LNCAP (cell line): ENCODE data around the gene PTPRK.

ENCODE experiments used
- TF ChIP-seq, protein P1 (sequence below): fragments of 450-650 bp; IDR thresholded peaks from 2 replicates; pipeline ENCODE4 v1.5.1; 2017; ENCODE audit warnings: mild to moderate bottlenecking

Gene PTPRK

DNA sequence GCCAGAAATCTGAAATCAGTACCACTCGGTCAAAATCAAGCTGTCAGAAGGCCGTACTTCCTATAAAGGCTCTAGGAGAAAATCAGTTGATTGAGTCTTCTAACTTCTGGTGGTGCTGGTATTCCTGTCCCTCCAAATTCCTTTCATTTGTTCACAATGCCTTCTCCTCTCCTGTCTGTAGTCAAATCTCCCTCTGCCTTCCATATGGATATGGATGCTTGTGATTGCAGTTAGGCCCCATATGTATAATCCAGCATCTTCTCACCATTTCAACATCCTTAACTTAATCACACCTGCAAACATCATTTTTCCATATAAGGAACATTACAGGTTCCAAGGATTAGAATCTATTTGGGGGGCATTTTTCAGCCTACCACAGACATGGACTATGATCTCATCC lies 331.7 kb downstream of the PTPRK start:
- TF ChIP-seq, protein P1, sequence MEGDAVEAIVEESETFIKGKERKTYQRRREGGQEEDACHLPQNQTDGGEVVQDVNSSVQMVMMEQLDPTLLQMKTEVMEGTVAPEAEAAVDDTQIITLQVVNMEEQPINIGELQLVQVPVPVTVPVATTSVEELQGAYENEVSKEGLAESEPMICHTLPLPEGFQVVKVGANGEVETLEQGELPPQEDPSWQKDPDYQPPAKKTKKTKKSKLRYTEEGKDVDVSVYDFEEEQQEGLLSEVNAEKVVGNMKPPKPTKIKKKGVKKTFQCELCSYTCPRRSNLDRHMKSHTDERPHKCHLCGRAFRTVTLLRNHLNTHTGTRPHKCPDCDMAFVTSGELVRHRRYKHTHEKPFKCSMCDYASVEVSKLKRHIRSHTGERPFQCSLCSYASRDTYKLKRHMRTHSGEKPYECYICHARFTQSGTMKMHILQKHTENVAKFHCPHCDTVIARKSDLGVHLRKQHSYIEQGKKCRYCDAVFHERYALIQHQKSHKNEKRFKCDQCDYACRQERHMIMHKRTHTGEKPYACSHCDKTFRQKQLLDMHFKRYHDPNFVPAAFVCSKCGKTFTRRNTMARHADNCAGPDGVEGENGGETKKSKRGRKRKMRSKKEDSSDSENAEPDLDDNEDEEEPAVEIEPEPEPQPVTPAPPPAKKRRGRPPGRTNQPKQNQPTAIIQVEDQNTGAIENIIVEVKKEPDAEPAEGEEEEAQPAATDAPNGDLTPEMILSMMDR = no peak

DNA sequence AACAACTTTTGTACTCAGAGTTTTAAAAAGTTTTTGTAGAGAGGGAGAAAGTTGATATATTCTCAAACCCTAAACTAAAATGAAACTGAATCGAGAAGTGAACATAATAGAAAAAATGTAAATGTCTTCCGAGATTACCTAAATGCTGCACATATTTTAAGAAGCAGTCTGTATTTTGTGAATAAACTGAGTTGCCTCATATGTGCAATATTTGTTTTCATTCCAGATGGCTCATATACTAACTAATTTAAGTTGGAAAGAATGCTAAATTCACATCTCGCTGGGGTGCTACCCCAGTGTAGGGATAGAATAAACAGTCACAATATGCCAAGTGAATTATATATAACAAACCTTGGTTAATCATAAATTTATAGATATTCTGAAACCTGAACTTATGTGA lies 333.7 kb downstream of the PTPRK start:
- TF ChIP-seq, protein P1 = no peak

DNA sequence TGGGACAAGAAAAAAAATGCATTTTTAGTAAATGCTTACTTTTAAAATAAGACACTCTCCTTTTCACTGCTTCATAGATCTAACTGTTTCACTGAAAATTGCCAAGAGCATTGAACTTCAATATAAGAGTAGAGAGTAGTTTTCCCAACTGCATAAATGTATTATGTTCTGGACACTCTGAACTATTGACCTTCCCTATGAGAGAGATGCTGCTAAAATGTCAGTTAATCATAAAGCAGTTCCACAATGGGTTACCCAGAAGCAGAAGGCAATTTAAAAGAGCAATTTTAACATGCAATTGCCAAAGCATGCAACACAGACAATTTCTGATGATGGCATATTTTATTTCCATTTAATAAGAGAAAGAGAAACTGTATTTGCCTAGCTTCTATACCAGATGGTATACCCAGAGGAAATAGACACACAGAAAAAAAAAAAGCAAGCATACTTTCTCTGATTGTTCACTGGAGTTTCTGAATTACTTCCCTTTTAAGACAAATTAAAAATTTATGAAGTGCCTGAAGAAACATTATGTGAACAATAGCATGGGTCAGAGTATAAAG lies 340.4 kb downstream of the PTPRK start:
- TF ChIP-seq, protein P1 = no peak

DNA sequence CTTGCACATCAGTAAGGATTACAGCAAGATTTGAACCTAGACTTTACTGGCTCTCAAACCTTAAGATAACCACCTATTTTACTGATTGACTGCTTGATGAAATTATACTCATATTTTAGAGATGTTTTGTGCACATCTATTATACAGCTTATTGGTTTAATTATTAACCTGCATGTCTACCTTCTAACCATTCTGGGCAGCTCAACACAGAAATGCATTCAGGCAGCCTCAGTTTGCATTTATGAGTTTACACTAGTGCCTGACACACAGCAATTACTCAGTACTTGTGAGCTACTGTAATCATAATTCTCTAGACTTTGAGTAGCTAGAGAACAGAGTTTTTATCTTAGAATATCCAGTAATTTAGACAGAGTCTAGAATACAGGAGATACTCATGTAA lies 345.7 kb downstream of the PTPRK start:
- TF ChIP-seq, protein P1 = no peak

DNA sequence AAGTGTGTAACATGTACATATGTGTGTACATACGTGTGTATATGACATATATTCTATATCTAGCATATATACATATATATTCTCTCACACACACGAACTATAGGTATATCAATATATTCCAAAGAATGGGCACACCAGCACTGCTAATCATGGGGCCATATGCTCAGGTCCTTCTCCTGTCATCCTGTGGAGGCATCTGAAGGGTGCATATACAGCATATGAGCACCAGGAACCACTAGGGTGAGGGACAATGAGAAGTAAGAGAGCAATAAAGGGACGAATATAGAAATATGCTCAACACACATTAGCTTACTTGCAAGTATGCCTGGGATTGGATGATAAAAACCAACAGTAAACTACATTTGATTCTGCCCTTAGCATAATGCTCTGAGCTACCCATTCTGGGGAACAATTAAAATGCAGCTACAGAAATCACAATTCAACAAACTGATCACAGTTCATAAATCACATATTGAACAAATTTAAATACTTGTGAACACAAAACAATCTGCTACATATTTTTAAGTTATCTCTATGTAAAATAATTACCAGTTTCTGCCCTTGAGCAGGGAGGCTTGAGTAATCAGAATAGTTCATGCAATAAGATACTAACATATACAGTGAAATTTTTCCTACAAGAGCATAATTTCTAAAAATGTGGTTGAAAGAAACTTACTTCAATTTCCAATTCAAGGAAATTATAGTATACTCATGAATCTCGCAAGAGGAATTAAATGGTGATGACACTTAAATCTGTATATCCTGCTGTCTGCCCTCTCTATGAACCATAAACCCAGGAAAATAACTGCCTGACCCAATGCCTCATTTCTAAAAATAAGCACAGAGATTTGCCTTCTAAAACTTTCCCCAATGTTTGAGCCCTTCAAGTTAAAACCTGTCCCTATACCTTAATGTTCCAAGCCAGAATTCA lies 347.4 kb downstream of the PTPRK start:
- TF ChIP-seq, protein P1 = no peak

DNA sequence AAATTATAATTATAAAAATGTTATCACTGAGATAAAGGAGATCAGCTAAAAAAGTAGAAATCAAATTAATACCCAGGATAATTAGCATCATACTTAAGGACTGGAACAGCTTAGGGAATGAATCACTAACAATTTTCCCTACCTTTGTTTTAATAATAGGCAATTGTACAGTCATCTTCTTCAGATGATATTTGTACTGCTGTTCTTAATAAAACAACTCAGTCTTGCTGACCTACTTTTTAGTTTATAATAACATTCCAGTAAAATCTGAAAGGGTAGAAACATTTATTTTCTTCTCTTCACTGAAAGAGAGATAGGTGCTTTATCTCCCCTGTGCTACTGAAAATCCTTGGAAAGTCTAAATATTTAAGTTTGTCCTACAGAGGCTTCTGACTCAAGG lies 348.3 kb downstream of the PTPRK start:
- TF ChIP-seq, protein P1 = no peak

DNA sequence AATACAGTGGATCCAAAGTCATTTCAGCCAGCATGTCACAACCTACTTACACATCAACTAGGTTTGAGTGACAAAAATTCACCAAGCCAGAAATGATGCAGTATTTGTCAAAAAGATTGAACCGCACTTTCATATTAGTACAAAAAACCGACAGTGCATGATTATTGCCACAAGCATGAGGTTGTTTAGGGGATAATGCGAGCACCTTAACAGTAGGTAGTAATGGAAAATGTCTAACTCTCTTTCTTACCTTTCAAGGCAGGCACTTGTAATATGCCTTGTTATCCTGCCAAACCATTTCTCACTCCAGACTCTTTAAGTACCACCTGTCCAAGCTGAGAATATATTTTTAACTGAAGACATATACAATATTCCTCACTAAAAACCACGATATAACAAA lies 349.2 kb downstream of the PTPRK start:
- TF ChIP-seq, protein P1 = no peak
